CD4-positive, alpha-beta T cell (primary cell): ENCODE results near the gene TOMT. TPM values are rescaled to one million over a fixed set of nuclear protein-coding genes. Genes with fewer than 3 reads are reported as not detected.

ENCODE experiments used
- ATAC-seq: fragments of 200-7000 bp; cut with Tn5 transposase; one replicate; pipeline ENCODE4 v1.10.0; 2022; ENCODE audit warnings: mild to moderate bottlenecking; ENCODE audit not compliant: poor library complexity
- CTCF ChIA-PET: fragments of 350-600 bp; sonication (Branson Sonifier 250); formaldehyde crosslinking; loops from one replicate; lab custom pipeline; 2021; ENCODE audit warnings: antibody characterized with exemption, inconsistent platforms; lab: Charles Lee
- POLR2A ChIA-PET: fragments of 350-600 bp; sonication (Branson Sonifier 250); formaldehyde crosslinking; loops from one replicate; lab custom pipeline; 2021; ENCODE audit warnings: antibody characterized with exemption, inconsistent platforms; lab: Charles Lee
- DNase-seq, 14 experiments: peaks; one replicate each; pipeline ENCODE4 v3.0.0-alpha.2; 2013 to 2020; ENCODE audit warnings: mixed read lengths in 2 of 14
- H3K27ac ChIP-seq, 2 donors: one replicate each; pipeline versions ENCODE4 v1.5.1 to v1.7.0; 2013; ENCODE audit warnings: low read length in 2 of 2, low read depth in 1 of 2, mild to moderate bottlenecking in 1 of 2
- H3K27me3 ChIP-seq, 2 experiments: 1 replicate in 1 of 2; 2 replicates in 1 of 2; pipeline versions ENCODE4 v1.6.1 to v1.7.0; 2013; ENCODE audit warnings: low read length in 2 of 2, control low read depth in 1 of 2, mild to moderate bottlenecking in 1 of 2, moderate library complexity in 1 of 2; ENCODE audit not compliant: insufficient read depth in 2 of 2, control insufficient read depth in 1 of 2
- H3K36me3 ChIP-seq: one replicate; pipeline ENCODE4 v1.6.1; 2013; ENCODE audit warnings: low read length, control low read depth; ENCODE audit not compliant: insufficient read depth
- H3K4me1 ChIP-seq: one replicate; pipeline ENCODE4 v1.6.1; 2013; ENCODE audit warnings: low read length, control low read depth; ENCODE audit not compliant: insufficient read depth
- H3K4me3 ChIP-seq: one replicate; pipeline ENCODE4 v1.5.1; 2013; ENCODE audit warnings: mild to moderate bottlenecking, low read length, moderate library complexity
- H3K9me3 ChIP-seq, 2 experiments: 1 replicate in 1 of 2; 2 replicates in 1 of 2; pipeline versions ENCODE4 v1.6.1 to v1.7.0; 2013; ENCODE audit warnings: low read length in 2 of 2, mild to moderate bottlenecking in 2 of 2, control low read depth in 1 of 2, moderate library complexity in 1 of 2; ENCODE audit not compliant: control insufficient read depth in 1 of 2, insufficient read depth in 1 of 2
- H3K27ac Mint-ChIP-seq: one replicate; pipeline ENCODE4 v1.8.0; 2020; ENCODE audit warnings: mixed read lengths
- H3K27me3 Mint-ChIP-seq: one replicate; pipeline ENCODE4 v1.8.0; 2021; ENCODE audit warnings: mixed read lengths
- H3K36me3 Mint-ChIP-seq: one replicate; pipeline ENCODE4 v1.8.0; 2021; ENCODE audit warnings: low read depth, mixed read lengths
- H3K4me1 Mint-ChIP-seq: one replicate; pipeline ENCODE4 v1.8.0; 2021; ENCODE audit warnings: low read depth, mixed read lengths
- H3K4me3 Mint-ChIP-seq: one replicate; pipeline ENCODE4 v1.8.0; 2020; ENCODE audit warnings: mild to moderate bottlenecking, mixed read lengths
- H3K9me3 Mint-ChIP-seq: one replicate; pipeline ENCODE4 v1.8.0; 2020; ENCODE audit warnings: mixed read lengths
- intact Hi-C, 2 experiments: fragments of 100-400 bp; cut with DNase I in 1 of 2; cut with micrococcal nuclease in 1 of 2; formaldehyde crosslinking; loops; one replicate each; pipeline versions ENCODE4 v1.15.1 to v1.9.0; 2023 to 2025; cut with DNase I, micrococcal nuclease
- total RNA-seq, 174 experiments: library from RNA in 2 of 174; stranded (reverse) in 2 of 174; gene quantifications; one replicate each; pipeline ENCODE4 v1.2.3 and lab custom pipeline; 2021 to 2026
- TF ChIP-seq, protein P1 (sequence below): fragments of 200-600 bp; IDR thresholded peaks from one replicate; pipeline ENCODE4 v1.8.0; 2022; ENCODE audit warnings: antibody characterized with exemption, mild to moderate bottlenecking

TOMT gene
- total RNA-seq, 2 experiments from 2014 or later, result not detected

DNA sequence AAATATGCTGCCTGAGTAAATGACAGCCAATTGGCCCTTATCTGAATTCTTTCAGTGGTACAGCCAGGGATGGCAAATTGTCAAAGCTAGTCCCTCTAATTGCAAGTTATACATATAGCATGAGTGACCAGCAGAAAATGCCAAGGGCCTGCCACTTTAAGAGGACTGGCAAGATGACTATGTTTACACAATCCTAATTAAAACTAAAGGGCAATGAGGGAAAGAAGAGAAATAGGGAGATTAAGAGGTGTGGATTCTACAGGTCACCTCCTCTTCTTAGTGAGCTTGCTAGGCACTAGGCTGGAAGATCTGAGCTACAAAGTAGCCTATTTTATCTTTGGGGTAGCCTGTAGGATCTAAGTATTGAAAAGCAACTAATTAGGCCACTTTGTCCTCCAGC is 38.9 kb upstream of the TOMT start:
- ChIA-PET CTCF (interaction anchor here (0.8 to 1.2 kb wide), 2 partner anchors 42 to 77 kb away, joined by 3 read pairs; no protein-coding TSS in a partner anchor), POLR2A (interaction anchor here (1.3 kb wide), 1 partner anchor 26 kb away, joined by 7 read pairs; no protein-coding TSS in a partner anchor)
- H3K27ac Mint-ChIP-seq, result no peak overlapping the region
- ATAC-seq (no peak), DNase-seq (no peak)
- intact Hi-C loops, result no loop called here
- Histone ChIP-seq H3K36me3 (peaks cover 14% of the 10 kb centered on the region), H3K9me3 (no peaks in the 10 kb centered on the region), H3K27ac (no peak overlapping the region), H3K4me3 (no peak overlapping the region), H3K27me3 (no peaks in the 10 kb centered on the region), H3K4me1 (peaks cover 9% of the 10 kb centered on the region)
- TF ChIP-seq, protein P1, sequence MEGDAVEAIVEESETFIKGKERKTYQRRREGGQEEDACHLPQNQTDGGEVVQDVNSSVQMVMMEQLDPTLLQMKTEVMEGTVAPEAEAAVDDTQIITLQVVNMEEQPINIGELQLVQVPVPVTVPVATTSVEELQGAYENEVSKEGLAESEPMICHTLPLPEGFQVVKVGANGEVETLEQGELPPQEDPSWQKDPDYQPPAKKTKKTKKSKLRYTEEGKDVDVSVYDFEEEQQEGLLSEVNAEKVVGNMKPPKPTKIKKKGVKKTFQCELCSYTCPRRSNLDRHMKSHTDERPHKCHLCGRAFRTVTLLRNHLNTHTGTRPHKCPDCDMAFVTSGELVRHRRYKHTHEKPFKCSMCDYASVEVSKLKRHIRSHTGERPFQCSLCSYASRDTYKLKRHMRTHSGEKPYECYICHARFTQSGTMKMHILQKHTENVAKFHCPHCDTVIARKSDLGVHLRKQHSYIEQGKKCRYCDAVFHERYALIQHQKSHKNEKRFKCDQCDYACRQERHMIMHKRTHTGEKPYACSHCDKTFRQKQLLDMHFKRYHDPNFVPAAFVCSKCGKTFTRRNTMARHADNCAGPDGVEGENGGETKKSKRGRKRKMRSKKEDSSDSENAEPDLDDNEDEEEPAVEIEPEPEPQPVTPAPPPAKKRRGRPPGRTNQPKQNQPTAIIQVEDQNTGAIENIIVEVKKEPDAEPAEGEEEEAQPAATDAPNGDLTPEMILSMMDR, result no peak
- H3K4me3 Mint-ChIP-seq, result no peak overlapping the region
- no peaks in the 10 kb centered on the region for H3K27me3 Mint-ChIP-seq
- H3K36me3 Mint-ChIP-seq, result peaks cover 31% of the 10 kb centered on the region
- H3K4me1 Mint-ChIP-seq, result peaks cover 20% of the 10 kb centered on the region
- no peaks in the 10 kb centered on the region for H3K9me3 Mint-ChIP-seq

DNA sequence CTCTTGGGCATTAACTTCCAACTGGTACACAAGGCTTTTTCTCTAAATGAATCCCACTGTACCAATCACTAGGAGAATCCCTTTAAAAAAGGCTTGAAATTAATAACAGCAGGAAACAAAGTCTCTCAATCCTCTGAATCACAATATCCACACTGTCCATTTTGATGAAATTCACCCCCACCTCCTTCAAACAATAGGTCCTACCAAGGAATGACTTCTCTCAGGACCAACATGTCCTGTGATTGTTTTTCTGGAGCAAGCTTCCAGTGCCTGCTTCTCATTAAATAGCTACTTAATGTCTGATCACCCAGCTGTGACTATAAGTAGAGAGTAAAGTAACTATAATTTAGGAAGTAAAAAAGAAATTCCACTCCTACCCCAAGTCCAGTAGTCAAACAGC is 38.5 kb upstream of the TOMT start:
- Mint-ChIP-seq H3K4me1 (peaks cover 24% of the 10 kb centered on the region), H3K36me3 (peaks cover 29% of the 10 kb centered on the region), H3K27me3 (no peaks in the 10 kb centered on the region), H3K27ac (no peak overlapping the region), H3K4me3 (no peak overlapping the region), H3K9me3 (no peaks in the 10 kb centered on the region)
- TF ChIP-seq, protein P1, result no peak
- DNase-seq, result no peak
- POLR2A ChIA-PET, result interaction anchor here (1.3 kb wide), 1 partner anchor 27 kb away, joined by 7 read pairs; no protein-coding TSS in a partner anchor
- ATAC-seq, result no peak
- Histone ChIP-seq H3K9me3 (no peaks in the 10 kb centered on the region), H3K27me3 (no peaks in the 10 kb centered on the region), H3K36me3 (peaks cover 14% of the 10 kb centered on the region), H3K4me1 (peaks cover 12% of the 10 kb centered on the region), H3K4me3 (no peak overlapping the region), H3K27ac (no peak overlapping the region)
- CTCF ChIA-PET, result interaction anchor here (0.6 to 1.2 kb wide), 3 partner anchors 24 to 649 kb away, joined by 3 to 4 read pairs (median 3); no protein-coding TSS in a partner anchor
- intact Hi-C loops, result no loop called here

GRCh38 chr11:72067676-72068075 is 38.0 kb upstream of the TOMT start:
- Histone ChIP-seq H3K27ac (no peak overlapping the region), H3K27me3 (no peaks in the 10 kb centered on the region), H3K4me1 (peaks cover 14% of the 10 kb centered on the region), H3K4me3 (no peak overlapping the region), H3K36me3 (peaks cover 14% of the 10 kb centered on the region), H3K9me3 (no peaks in the 10 kb centered on the region)
- ChIA-PET CTCF (interaction anchor here (0.6 to 1.2 kb wide), 4 partner anchors 12 to 649 kb away, joined by 3 to 4 read pairs (median 3); no protein-coding TSS in a partner anchor), POLR2A (interaction anchor here (1.3 kb wide), 1 partner anchor 27 kb away, joined by 7 read pairs; no protein-coding TSS in a partner anchor)
- peaks cover 28% of the 10 kb centered on the region for H3K4me1 Mint-ChIP-seq
- ATAC-seq, result no peak
- no peak for DNase-seq
- no peaks in the 10 kb centered on the region for H3K9me3 Mint-ChIP-seq
- peaks cover 29% of the 10 kb centered on the region for H3K36me3 Mint-ChIP-seq
- H3K27me3 Mint-ChIP-seq, result no peaks in the 10 kb centered on the region
- no peak overlapping the region for H3K4me3 Mint-ChIP-seq
- H3K27ac Mint-ChIP-seq, result no peak overlapping the region
- TF ChIP-seq, protein P1, result no peak
- intact Hi-C loops, result no loop called here
